Liver (tissue), 9 donors: ENCODE results near the gene DST. TPM values are rescaled to one million over a fixed set of nuclear protein-coding genes. Genes with fewer than 3 reads are reported as not detected.

Experiments
- DNase-seq: peaks from one replicate; pipeline ENCODE4 v3.0.0-alpha.2; 2017; ENCODE audit warnings: low spot score
- H3K27ac ChIP-seq, 2 donors: one replicate each; pipeline ENCODE4 v1.7.0; 2013; ENCODE audit warnings: inconsistent platforms in 2 of 2, low read length in 2 of 2, control low read depth in 1 of 2, low read depth in 1 of 2, mild to moderate bottlenecking in 1 of 2
- H3K27me3 ChIP-seq, 4 donors: one replicate each; pipeline versions ENCODE4 v1.6.1 to v1.7.0; 2013; ENCODE audit warnings: low read length in 3 of 4, inconsistent platforms in 1 of 4, mild to moderate bottlenecking in 1 of 4, moderate library complexity in 1 of 4; ENCODE audit not compliant: control insufficient read depth in 4 of 4, insufficient read depth in 4 of 4
- H3K36me3 ChIP-seq, 4 donors: one replicate each; pipeline versions ENCODE4 v1.6.1 to v1.7.0; 2013; ENCODE audit warnings: low read length in 3 of 4, mild to moderate bottlenecking in 3 of 4, low read depth in 1 of 4, moderate library complexity in 1 of 4; ENCODE audit not compliant: control insufficient read depth in 4 of 4, insufficient read depth in 3 of 4
- H3K4me1 ChIP-seq, 4 donors: one replicate each; pipeline versions ENCODE4 v1.6.1 to v1.7.0; 2013; ENCODE audit warnings: low read length in 3 of 4, mild to moderate bottlenecking in 3 of 4, moderate library complexity in 1 of 4; ENCODE audit not compliant: control insufficient read depth in 4 of 4, insufficient read depth in 4 of 4
- H3K4me3 ChIP-seq, 3 donors: one replicate each; pipeline versions ENCODE4 v1.6.1 to v1.7.0; 2013; ENCODE audit warnings: low read length in 3 of 3, control low read depth in 1 of 3, low read depth in 1 of 3, mild to moderate bottlenecking in 1 of 3
- H3K9ac ChIP-seq, 2 donors: one replicate each; pipeline ENCODE4 v1.7.0; 2013; ENCODE audit warnings: low read length in 2 of 2, mild to moderate bottlenecking in 2 of 2, moderate library complexity in 2 of 2, control low read depth in 1 of 2, low read depth in 1 of 2
- H3K9me3 ChIP-seq, 4 donors: one replicate each; pipeline versions ENCODE4 v1.6.1 to v1.7.0; 2013; ENCODE audit warnings: low read length in 3 of 4; ENCODE audit not compliant: control insufficient read depth in 4 of 4
- ATF3 ChIP-seq: IDR thresholded peaks from 2 replicates; pipeline ENCODE4 v1.6.1; 2016; ENCODE audit warnings: antibody characterized with exemption
- CTCF ChIP-seq: fragments of 150-350 bp; IDR thresholded peaks from 2 replicates; pipeline ENCODE4 v1.5.1; 2017; ENCODE audit warnings: improper control_type of control experiment, low read depth, low read length; ENCODE audit not compliant: missing input control
- EGR1 ChIP-seq, 2 donors: IDR thresholded peaks; 2 replicates each; pipeline ENCODE4 v1.6.1; 2016 to 2018; ENCODE audit warnings: antibody characterized with exemption in 2 of 2, low read depth in 2 of 2
- FOXA1 ChIP-seq: IDR thresholded peaks from 2 replicates; pipeline ENCODE4 v1.6.1; 2016; ENCODE audit warnings: antibody characterized with exemption
- FOXA2 ChIP-seq: IDR thresholded peaks from 2 replicates; pipeline ENCODE4 v1.6.1; 2016; ENCODE audit warnings: antibody characterized with exemption
- GABPA ChIP-seq, 2 donors: IDR thresholded peaks in 1 of 2; conservative IDR thresholded peaks in 1 of 2; 2 replicates each; pipeline ENCODE4 v1.6.1; 2016; ENCODE audit warnings: antibody characterized with exemption in 2 of 2, mild to moderate bottlenecking in 1 of 2, moderate library complexity in 1 of 2
- HNF4A ChIP-seq, 2 donors: conservative IDR thresholded peaks; 2 replicates each; pipeline ENCODE4 v1.6.1; 2016; ENCODE audit warnings: antibody characterized with exemption in 2 of 2, mild to moderate bottlenecking in 2 of 2
- HNF4G ChIP-seq: IDR thresholded peaks from 2 replicates; pipeline ENCODE4 v1.6.1; 2016; ENCODE audit warnings: antibody characterized with exemption
- JUND ChIP-seq, 2 donors: IDR thresholded peaks; 2 replicates each; pipeline ENCODE4 v1.6.1; 2016; ENCODE audit warnings: antibody characterized with exemption in 2 of 2
- MAX ChIP-seq: IDR thresholded peaks from 2 replicates; pipeline ENCODE4 v1.6.1; 2016; ENCODE audit warnings: antibody characterized with exemption
- NR2F2 ChIP-seq: IDR thresholded peaks from 2 replicates; pipeline ENCODE4 v1.6.1; 2016; ENCODE audit warnings: antibody characterized with exemption
- RAD21 ChIP-seq, 2 donors: IDR thresholded peaks; 2 replicates each; pipeline ENCODE4 v1.6.1; 2016; ENCODE audit warnings: antibody characterized with exemption in 2 of 2, mild to moderate bottlenecking in 2 of 2
- REST ChIP-seq: IDR thresholded peaks from 2 replicates; pipeline ENCODE4 v1.6.1; 2016; ENCODE audit warnings: antibody characterized with exemption, mild to moderate bottlenecking
- RXRA ChIP-seq, 2 donors: IDR thresholded peaks; 2 replicates each; pipeline ENCODE4 v1.6.1; 2017 to 2018; ENCODE audit warnings: antibody characterized with exemption in 2 of 2, mild to moderate bottlenecking in 1 of 2
- SP1 ChIP-seq: IDR thresholded peaks from 2 replicates; pipeline ENCODE4 v1.6.1; 2018; ENCODE audit warnings: antibody characterized with exemption, mild to moderate bottlenecking
- TAF1 ChIP-seq: conservative IDR thresholded peaks from 2 replicates; pipeline ENCODE4 v1.6.1; 2016; ENCODE audit warnings: antibody characterized with exemption, mild to moderate bottlenecking
- YY1 ChIP-seq: IDR thresholded peaks from 2 replicates; pipeline ENCODE4 v1.6.1; 2016; ENCODE audit warnings: antibody characterized with exemption, mild to moderate bottlenecking
- ZBTB33 ChIP-seq: IDR thresholded peaks from 2 replicates; pipeline ENCODE4 v1.6.1; 2016; ENCODE audit warnings: antibody characterized with exemption
- whole genome bisulfite sequencing: extraction: QIAGEN DNeasy Blood & Tissue Kit; methylation state at CpG from one replicate; pipeline ENCODE4 v1.1.7; 2013; 5-methylcytosine and 5-hydroxymethylcytosine counted together
- polyA plus RNA-seq, 2 donors: library from polyadenylated mRNA; stranded (reverse) in 1 of 2; unstranded in 1 of 2; fragments of 200-250 nt in 1 of 2; fragments of >200 nt in 1 of 2; fragmentation: Nextera tagmentation in 1 of 2; extraction: Ambion mirVana in 1 of 2; gene quantifications; one replicate each; pipeline versions ENCODE4 v1.2.1 to v1.2.3, GENCODE V29; 2013 to 2015
- total RNA-seq, 2 donors: library from RNA; depleted of rRNA; stranded (reverse); fragments of >200 nt; gene quantifications; one replicate each; pipeline ENCODE4 v1.2.3, GENCODE V29; 2014
- donor health status: healthy.
- donor health status: healthy.
- donor health status: healthy.
- donor health status: healthy.
- donor health status: healthy.

Gene DST
- total and polyA plus RNA-seq, 4 donors = 30.5 to 234 (median 86.7) TPM

- no peak for TF ChIP-seq ATF3
- no peak for TF ChIP-seq RAD21 (IDR thresholded peaks at IDR 0.05)
These were observed 7.5 kb upstream of the DST start (continued) for GRCh38 chr6:56650191-56650590.

- H3K4me3 ChIP-seq = no peak overlapping the region
- H3K36me3 ChIP-seq = peaks cover 0 to 34% (median 29%) of the 10 kb centered on the region in 4 donors
- no peak overlapping the region for H3K9ac ChIP-seq
- no peaks in the 10 kb centered on the region for H3K9me3 ChIP-seq
- DNase-seq = no peak
- H3K27me3 ChIP-seq = no peaks in the 10 kb centered on the region
- H3K27ac ChIP-seq = peak overlapping the region in 1 of 2 donors; percentile 32
- H3K4me1 ChIP-seq = peaks cover 0 to 5% (median 2%) of the 10 kb centered on the region in 4 donors
- TF ChIP-seq TAF1 (no peak), ZBTB33 (no peak), FOXA2 (no peak), HNF4G (no peak), EGR1 (IDR thresholded peaks at IDR 0.05; ENCODE audit: low read depth in 2 of 2) (no peak), JUND (IDR thresholded peaks at IDR 0.05) (no peak), GABPA (IDR thresholded peaks at IDR 0.05 in 1 of 2, conservative IDR thresholded peaks at IDR 0.05 in 1 of 2) (no peak), SP1 (no peak), NR2F2 (no peak), RXRA (IDR thresholded peaks at IDR 0.05) (no peak), MAX (no peak), FOXA1 (no peak), REST (no peak), YY1 (no peak), RAD21 (IDR thresholded peaks at IDR 0.05) (no peak), HNF4A (conservative IDR thresholded peaks at IDR 0.05) (no peak), CTCF (no peak), ATF3 (no peak)
- WGBS = 93% methylated on average over 3 of the region's 3 CpGs
These were observed 7.1 kb upstream of the DST start for GRCh38 chr6:56649782-56650181.
